IMR-90 (cell line): Measurements from ENCODE around the gene FAF1. TPM values are rescaled to one million over a fixed set of nuclear protein-coding genes. Genes with fewer than 3 reads are reported as not detected.

Experiments
- ATAC-seq: fragments of 200-7000 bp; cut with Tn5 transposase; 2 replicates; pipeline ENCODE4 v1.9.1; 2020; ENCODE audit warnings: low read depth, mild to moderate bottlenecking, moderate library complexity
- BruUV-seq: library from RNA; stranded (reverse); fragments of 400-500 nt; replicated peaks from 2 replicates; lab custom pipeline; 2021; lab: Mats Ljungman, UMichigan
- CTCF ChIA-PET: fragments of 300-600 bp; formaldehyde crosslinking; extraction: SDS; loops from one replicate; lab custom pipeline; 2021; ENCODE audit warnings: antibody characterized with exemption; lab: Yijun Ruan, JAX
- POLR2A ChIA-PET: fragments of 300-600 bp; sonication (Branson Sonifier 250); formaldehyde crosslinking; loops from one replicate; lab custom pipeline; 2022; ENCODE audit warnings: antibody characterized with exemption; ENCODE audit not compliant: unreplicated experiment; lab: Charles Lee
- DNase-seq: peaks from one replicate; pipeline ENCODE4 v3.0.0; 2013
- H2AFZ ChIP-seq: replicated peaks from 2 replicates; pipeline ENCODE3; 2013; ENCODE audit warnings: low read length, mild to moderate bottlenecking; ENCODE audit not compliant: poor library complexity
- H2AK5ac ChIP-seq: 2 replicates; pipeline ENCODE4 v1.6.1; 2013; ENCODE audit warnings: low read depth, low read length, inconsistent platforms
- H2AK9ac ChIP-seq: replicated peaks from 2 replicates; pipeline ENCODE3; 2013; ENCODE audit warnings: mild to moderate bottlenecking, low read depth, low read length, moderate library complexity; ENCODE audit not compliant: poor library complexity
- H2BK120ac ChIP-seq: 2 replicates; pipeline ENCODE4 v1.6.1; 2013; ENCODE audit warnings: low read depth, low read length, inconsistent platforms
- H2BK15ac ChIP-seq: 3 replicates; pipeline ENCODE4 v1.6.1; 2013; ENCODE audit warnings: low read depth, low read length, inconsistent platforms
- H2BK20ac ChIP-seq: 2 replicates; pipeline ENCODE4 v1.6.1; 2013; ENCODE audit warnings: low read depth, mild to moderate bottlenecking, inconsistent platforms, low read length, moderate library complexity
- H2BK5ac ChIP-seq: 2 replicates; pipeline ENCODE4 v1.6.1; 2013; ENCODE audit warnings: mild to moderate bottlenecking, low read depth, low read length, inconsistent platforms; ENCODE audit not compliant: poor library complexity, severe bottlenecking
- H3K14ac ChIP-seq: replicated peaks from 2 replicates; pipeline ENCODE4 v1.6.1; 2013; ENCODE audit warnings: low read depth, low read length, inconsistent platforms
- H3K18ac ChIP-seq: 2 replicates; pipeline ENCODE4 v1.6.1; 2013; ENCODE audit warnings: low read depth, low read length, control low read depth
- H3K23ac ChIP-seq: 2 replicates; pipeline ENCODE4 v1.6.1; 2013; ENCODE audit warnings: low read depth, low read length, inconsistent platforms
- H3K27ac ChIP-seq: 2 replicates; pipeline ENCODE4 v1.5.1; 2013; ENCODE audit warnings: mild to moderate bottlenecking, control low read depth, low read length; ENCODE audit not compliant: insufficient read depth
- H3K27me3 ChIP-seq: 2 replicates; pipeline ENCODE4 v1.6.1; 2013; ENCODE audit warnings: low read length; ENCODE audit not compliant: control insufficient read depth, insufficient read depth
- H3K36me3 ChIP-seq: 2 replicates; pipeline ENCODE4 v1.6.1; 2013; ENCODE audit warnings: low read length, mixed read lengths; ENCODE audit not compliant: control insufficient read depth, insufficient read depth
- H3K4ac ChIP-seq: 2 replicates; pipeline ENCODE4 v1.6.1; 2013; ENCODE audit warnings: low read depth, low read length, inconsistent platforms
- H3K4me1 ChIP-seq: 2 replicates; pipeline ENCODE4 v1.6.1; 2013; ENCODE audit warnings: low read length, mixed read lengths; ENCODE audit not compliant: control insufficient read depth, insufficient read depth
- H3K4me2 ChIP-seq: 2 replicates; pipeline ENCODE4 v1.6.1; 2013; ENCODE audit warnings: low read depth, mild to moderate bottlenecking, control low read depth, low read length, moderate library complexity
- H3K4me3 ChIP-seq: 2 replicates; pipeline ENCODE4 v1.5.1; 2013; ENCODE audit warnings: low read depth, mild to moderate bottlenecking, control low read depth, low read length, moderate library complexity; ENCODE audit not compliant: insufficient read depth
- H3K56ac ChIP-seq: 2 replicates; pipeline ENCODE4 v1.6.1; 2013; ENCODE audit warnings: low read length, inconsistent platforms; ENCODE audit not compliant: insufficient read depth; ENCODE audit errors: extremely low read depth
- H3K79me1 ChIP-seq, 2 experiments: 2 replicates each; pipeline ENCODE4 v1.6.1; 2013; ENCODE audit warnings: low read length in 2 of 2, inconsistent platforms in 1 of 2, low read depth in 1 of 2
- H3K9ac ChIP-seq: 2 replicates; pipeline ENCODE4 v1.6.1; 2013; ENCODE audit warnings: low read depth, low read length, control low read depth
- H3K9me1 ChIP-seq: 2 replicates; pipeline ENCODE4 v1.6.1; 2013; ENCODE audit warnings: low read length, inconsistent platforms; ENCODE audit not compliant: insufficient read depth
- H3K9me3 ChIP-seq: 2 replicates; pipeline ENCODE4 v1.6.1; 2013; ENCODE audit warnings: low read length; ENCODE audit not compliant: control insufficient read depth, insufficient read depth
- H4K20me1 ChIP-seq: 2 replicates; pipeline ENCODE4 v1.6.1; 2013; ENCODE audit warnings: low read length, inconsistent platforms; ENCODE audit not compliant: insufficient read depth
- H4K5ac ChIP-seq: 2 replicates; pipeline ENCODE4 v1.6.1; 2013; ENCODE audit warnings: mild to moderate bottlenecking, low read depth, low read length, control low read depth
- H4K8ac ChIP-seq, 2 experiments: 2 replicates each; pipeline ENCODE4 v1.6.1; 2013; ENCODE audit warnings: low read depth in 2 of 2, low read length in 2 of 2, control low read depth in 1 of 2, inconsistent platforms in 1 of 2
- H4K91ac ChIP-seq: 2 replicates; pipeline ENCODE4 v1.6.1; 2013; ENCODE audit warnings: low read depth, low read length, inconsistent platforms; ENCODE audit not compliant: insufficient read depth
- BHLHE40 ChIP-seq: fragments of 150-350 bp; IDR thresholded peaks from 2 replicates; pipeline ENCODE4 v1.6.1; 2016; ENCODE audit warnings: mild to moderate bottlenecking, low read depth, low read length
- CEBPB ChIP-seq: IDR thresholded peaks from 2 replicates; pipeline ENCODE4 v1.6.1; 2012; ENCODE audit warnings: low read depth, low read length, improper control_type of control experiment
- CHD1 ChIP-seq: IDR thresholded peaks from 2 replicates; pipeline ENCODE4 v1.6.1; 2012; ENCODE audit warnings: low read depth, low read length, improper control_type of control experiment
- FOS ChIP-seq: fragments of 150-350 bp; IDR thresholded peaks from 2 replicates; pipeline ENCODE4 v1.6.1; 2016; ENCODE audit warnings: low read depth, low read length
- MXI1 ChIP-seq: IDR thresholded peaks from 2 replicates; pipeline ENCODE4 v1.6.1; 2012; ENCODE audit warnings: low read depth, mild to moderate bottlenecking, low read length, moderate library complexity, borderline replicate concordance
- NFE2L2 ChIP-seq: fragments of 150-350 bp; IDR thresholded peaks from 2 replicates; pipeline ENCODE4 v1.6.1; 2016; ENCODE audit warnings: low read depth, mild to moderate bottlenecking, low read length
- POLR2A ChIP-seq: IDR thresholded peaks from 2 replicates; pipeline ENCODE4 v1.6.1; 2012; ENCODE audit warnings: mild to moderate bottlenecking, low read depth, low read length
- RAD21 ChIP-seq: IDR thresholded peaks from 2 replicates; pipeline ENCODE4 v1.6.1; 2012; ENCODE audit warnings: low read length, improper control_type of control experiment
- RCOR1 ChIP-seq: IDR thresholded peaks from 2 replicates; pipeline ENCODE4 v1.6.1; 2012; ENCODE audit warnings: mild to moderate bottlenecking, low read length, improper control_type of control experiment; ENCODE audit not compliant: insufficient replicate concordance
- RFX5 ChIP-seq: IDR thresholded peaks from 2 replicates; pipeline ENCODE4 v1.8.0; 2012; ENCODE audit warnings: low read depth, mild to moderate bottlenecking, low read length, moderate library complexity
- SMC3 ChIP-seq: fragments of 150-350 bp; IDR thresholded peaks from 2 replicates; pipeline ENCODE4 v1.6.1; 2016; ENCODE audit warnings: low read depth, mild to moderate bottlenecking, antibody characterized with exemption, low read length, moderate library complexity
- USF2 ChIP-seq: fragments of 150-350 bp; IDR thresholded peaks from 2 replicates; pipeline ENCODE4 v1.6.1; 2017; ENCODE audit warnings: mild to moderate bottlenecking, antibody characterized with exemption, low read length, low read depth
- WGBS, 2 experiments: methylation state at CpG; one replicate each; pipeline versions ENCODE4 v1.1.5 to v1.1.7; 2013; ENCODE audit warnings: missing lambda C conversion rate in 2 of 2; ENCODE audit not compliant: insufficient read length in 1 of 2; ENCODE audit errors: extremely low coverage in 2 of 2; 5-methylcytosine and 5-hydroxymethylcytosine counted together
- dilution Hi-C: fragments of 300-500 bp; cut with HindIII; formaldehyde crosslinking; loops from one replicate; pipeline ENCODE4 v1.14.3; 2018; ENCODE audit warnings: low sequenced_read_pairs; ENCODE audit not compliant: unreplicated experiment
- in situ Hi-C: fragments of 300-500 bp; cut with MboI; formaldehyde crosslinking; loops from 3 replicates; pipeline ENCODE4 v1.14.3; 2019; ENCODE audit warnings: low sequenced_read_pairs, inconsistent platforms, mixed read lengths
- intact Hi-C: fragments of 100-400 bp; cut with micrococcal nuclease; formaldehyde crosslinking; loops from 2 replicates; pipeline ENCODE4 v1.10.0; 2022
- polyA plus RNA-seq, 3 experiments: library from polyadenylated mRNA; depleted of rRNA; stranded (reverse); fragments of >200 nt; gene quantifications; 2 replicates each; pipeline ENCODE4 v1.2.3, GENCODE V29; 2012; ENCODE audit warnings: low replicate concordance in 1 of 3
- total RNA-seq: library from RNA; depleted of rRNA; stranded (reverse); fragments of >200 nt; gene quantifications from 2 replicates; pipeline ENCODE4 v1.2.3, GENCODE V29; 2012

FAF1 gene
- total and polyA plus RNA-seq, 2 of the 4 experiments (the other 2 are of a cell fraction), result 18.8 to 72.9 TPM

- ATAC-seq (no peak), DNase-seq (no peak)
- peaks cover 2% of the 10 kb centered on the region; the same call in 1 of the 2 replicates for H3K9me1 ChIP-seq
- no peaks in the 10 kb centered on the region; the same call in 1 of the 2 replicates for H3K36me3 ChIP-seq
- H3K27me3 ChIP-seq, result no peaks in the 10 kb centered on the region
- no peaks in the 10 kb centered on the region for H3K9me3 ChIP-seq
- no peak overlapping the region for H2BK15ac ChIP-seq
- WGBS, 2 experiments, result no CpG with 5 or more reads among the region's 10 CpGs
- intact Hi-C loops, result loop anchor here (10.0 kb wide), 1 partner anchor 316 kb away; no protein-coding TSS in a partner anchor
- H3K4ac ChIP-seq, result 0 out of 2 replicates have a peak overlapping the region, but pooled peaks have one; percentile 89
- in situ Hi-C loops, result no loop called here
- ChIA-PET POLR2A (no interaction called here), CTCF (interaction anchor here (0.6 to 1.3 kb wide), 2 partner anchors 39 to 213 kb away, joined by 3 read pairs; no protein-coding TSS in a partner anchor)
- peak overlapping the region; percentile 88 for H3K4me2 ChIP-seq
- H2BK20ac ChIP-seq, result no peak overlapping the region
- H4K91ac ChIP-seq, result no peak overlapping the region
- H3K9ac ChIP-seq, result peak overlapping the region; percentile 78
- H3K14ac ChIP-seq, result no peak overlapping the region
- H4K20me1 ChIP-seq, result no peaks in the 10 kb centered on the region
- BruUV-seq, result no TSS peak
- no peak overlapping the region for H2AK5ac ChIP-seq
- H3K27ac ChIP-seq, result peak overlapping the region; percentile 90; the same call in 1 of the 2 replicates
- peak overlapping the region; percentile 39; the same call in 1 of the 2 replicates for H3K56ac ChIP-seq
- no peak overlapping the region for H2BK5ac ChIP-seq
- 0 out of 2 replicates have a peak overlapping the region, but pooled peaks have one; percentile 0 for H2BK120ac ChIP-seq
- H2AFZ ChIP-seq, result peak overlapping the region; percentile 14
- TF ChIP-seq RFX5 (no peak), RCOR1 (no peak), BHLHE40 (no peak), MXI1 (no peak), FOS (no peak), NFE2L2 (no peak), RAD21 (no peak), POLR2A (no peak), CHD1 (no peak), SMC3 (no peak), CEBPB (no peak), USF2 (no peak)
- H3K4me3 ChIP-seq, result peak overlapping the region; percentile 95
- peak overlapping the region in 1 of 2 experiments; percentile 54; a peak in 3 of 4 replicates for H4K8ac ChIP-seq
- no peak overlapping the region for H3K18ac ChIP-seq
- dilution Hi-C loops, result no loop called here
- H3K23ac ChIP-seq, result peak overlapping the region; percentile 48; the same call in 1 of the 2 replicates
- peaks cover 4% of the 10 kb centered on the region; the same call in 1 of the 2 replicates for H3K4me1 ChIP-seq
- no peak overlapping the region for H2AK9ac ChIP-seq
- peaks cover 5 to 22% of the 10 kb centered on the region in 2 experiments; a peak in 3 of 4 replicates for H3K79me1 ChIP-seq
- no peak overlapping the region for H4K5ac ChIP-seq
Observed at GRCh38 chr1:50978852-50979781, 19.1 kb upstream of the FAF1 start.
